Amygdala (tissue), 56 donors: ENCODE results near the gene ALKBH1.
"Not testable (repeated sequence)": the region's sequence is repeated elsewhere in the genome, so short reads cannot be mapped to it uniquely, and the experiment has no call there.

Experiments
- DNase-seq, 56 donors: peaks; one replicate each; lab custom pipeline; 2025; lab: John Stamatoyannopoulos, UW

ALKBH1 gene

GRCh38 chr14:77707724-77708408 lies at the start of gene ALKBH1, which contains the start of gene SLIRP:
TSS of gene ALKBH1 (minus strand) at chr14:77708023. CDS start at chr14:77708004, 19 bp downstream.
TSS of gene SLIRP (plus strand) at chr14:77708103. CDS start at chr14:77708112, 9 bp downstream.
- peak; percentile 38 to 93 (median 78) for DNase-seq

GRCh38 chr14:77752799-77753516 lies 45.1 kb upstream of the ALKBH1 start:
- no peak for DNase-seq

GRCh38 chr14:77752266-77752665 lies 44.4 kb upstream of the ALKBH1 start:
- DNase-seq, result no peak

GRCh38 chr14:77747425-77747824 lies 39.6 kb upstream of the ALKBH1 start:
- DNase-seq, result not testable (repeated sequence)

GRCh38 chr14:77746064-77746702 lies 38.4 kb upstream of the ALKBH1 start:
- no peak for DNase-seq

- no peak for DNase-seq
Observed at GRCh38 chr14:77741438-77741837, 33.6 kb upstream of the ALKBH1 start.

- peak in 4 of 56 donors; percentile 1 to 9 (median 5) for DNase-seq
Observed at GRCh38 chr14:77738559-77739250, 30.9 kb upstream of the ALKBH1 start.

GRCh38 chr14:77730976-77731497 lies 23.2 kb upstream of the ALKBH1 start:
- no peak for DNase-seq

GRCh38 chr14:77722301-77722700 lies 14.5 kb upstream of the ALKBH1 start:
- DNase-seq, result no peak

- DNase-seq, result no peak
Observed at GRCh38 chr14:77721437-77721836, 13.6 kb upstream of the ALKBH1 start.

- DNase-seq, result no peak
Observed at GRCh38 chr14:77717608-77718305, 9.9 kb upstream of the ALKBH1 start.

GRCh38 chr14:77714926-77715325 lies 7.1 kb upstream of the ALKBH1 start:
- DNase-seq, result no peak

- no peak for DNase-seq
Observed at GRCh38 chr14:77710364-77710763, 2.5 kb upstream of the ALKBH1 start.

- DNase-seq, result no peak
Observed at GRCh38 chr14:77709412-77709811, 1.6 kb upstream of the ALKBH1 start.

GRCh38 chr14:77708749-77709148 lies 926 bp upstream of the ALKBH1 start:
- DNase-seq, result no peak

- peak in 24 of 56 donors; percentile 4 to 71 (median 43) for DNase-seq
Observed at GRCh38 chr14:77707355-77707723, 484 bp downstream of the ALKBH1 start.

- peak in 1 of 56 donors; percentile 7 for DNase-seq
Observed at GRCh38 chr14:77691259-77691658, 16.6 kb downstream of the ALKBH1 start.

GRCh38 chr14:77682158-77682553 lies 25.7 kb downstream of the ALKBH1 start:
- no peak for DNase-seq

- DNase-seq, result peak in 5 of 56 donors; percentile 4 to 26 (median 14)
Observed at GRCh38 chr14:77681196-77682157, 26.3 kb downstream of the ALKBH1 start.
